Erythroblast (primary cell): ENCODE measurements around the gene AGTRAP.

Experiments
- GATA1 ChIP-seq: IDR thresholded peaks from 2 replicates; pipeline ENCODE4 v1.6.1; 2011; ENCODE audit warnings: low read depth, mild to moderate bottlenecking, control low read depth, low read length, moderate library complexity
- POLR2A ChIP-seq: IDR thresholded peaks from 2 replicates; pipeline ENCODE4 v1.6.1; 2011; ENCODE audit warnings: mild to moderate bottlenecking, low read length

DNA sequence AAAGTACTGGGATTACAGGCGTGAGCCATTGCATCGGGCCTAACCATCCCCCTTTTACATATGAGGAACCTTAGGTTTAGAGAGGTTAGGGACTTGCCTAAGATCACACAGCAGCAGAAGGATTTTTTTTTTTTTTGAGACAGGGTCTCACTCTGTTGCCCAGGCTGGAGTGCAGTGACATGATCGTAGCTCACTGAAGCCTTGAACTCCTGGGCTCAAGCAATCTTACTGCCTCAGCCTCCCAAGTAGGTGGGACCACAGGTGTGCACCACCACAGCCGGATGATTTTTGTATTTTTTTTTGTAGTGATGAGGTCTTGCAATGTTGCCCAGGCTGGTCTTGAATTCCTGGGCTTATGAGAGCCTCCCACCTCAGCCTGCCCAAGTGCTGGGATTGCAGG is 23.9 kb downstream of the AGTRAP start:
- no peak for TF ChIP-seq POLR2A
- no peak for TF ChIP-seq GATA1
